ENCODE data around the gene PPA1.
A peak's percentile ranks its signal among the peaks of the same experiment; 100 is the strongest.
"Not testable (repeated sequence)": the region's sequence is repeated elsewhere in the genome, so short reads cannot be mapped to it uniquely, and the experiment has no call there.

PPA1 gene

DNA sequence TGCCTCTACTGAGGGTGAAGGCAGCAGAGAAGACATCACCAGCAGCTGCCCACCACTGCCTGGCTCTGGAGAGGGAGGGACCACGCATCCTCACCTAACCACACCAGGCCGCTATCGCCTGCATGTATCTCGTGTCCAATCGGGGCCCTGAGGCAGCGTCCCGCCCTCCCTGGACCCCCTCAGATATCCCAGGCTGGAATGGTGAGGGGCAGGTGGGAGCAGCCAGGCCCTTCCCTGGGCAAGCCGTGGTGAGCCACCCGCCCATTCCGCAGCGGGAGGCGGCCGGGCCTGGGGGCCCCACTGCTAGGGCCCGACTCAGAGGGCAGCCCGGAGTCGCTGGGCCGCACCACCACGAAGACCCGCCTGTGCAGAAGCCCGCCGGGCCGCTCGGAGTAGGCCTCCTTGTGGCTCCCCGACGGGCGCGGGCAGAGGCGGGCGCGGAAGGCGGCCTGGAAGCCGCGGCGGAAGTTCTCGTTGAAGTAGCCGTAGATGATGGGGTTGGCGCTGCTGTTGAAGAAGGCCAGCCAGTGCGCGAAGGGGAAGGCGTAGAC lies 21.6 kb upstream of the PPA1 start:
- DNase-seq (ENCODE audit: low read depth) = no peak

- no peak for DNase-seq (ENCODE audit: low read depth)
Observed at GRCh38 chr10:70253878-70254765, 20.9 kb upstream of the PPA1 start.

DNA sequence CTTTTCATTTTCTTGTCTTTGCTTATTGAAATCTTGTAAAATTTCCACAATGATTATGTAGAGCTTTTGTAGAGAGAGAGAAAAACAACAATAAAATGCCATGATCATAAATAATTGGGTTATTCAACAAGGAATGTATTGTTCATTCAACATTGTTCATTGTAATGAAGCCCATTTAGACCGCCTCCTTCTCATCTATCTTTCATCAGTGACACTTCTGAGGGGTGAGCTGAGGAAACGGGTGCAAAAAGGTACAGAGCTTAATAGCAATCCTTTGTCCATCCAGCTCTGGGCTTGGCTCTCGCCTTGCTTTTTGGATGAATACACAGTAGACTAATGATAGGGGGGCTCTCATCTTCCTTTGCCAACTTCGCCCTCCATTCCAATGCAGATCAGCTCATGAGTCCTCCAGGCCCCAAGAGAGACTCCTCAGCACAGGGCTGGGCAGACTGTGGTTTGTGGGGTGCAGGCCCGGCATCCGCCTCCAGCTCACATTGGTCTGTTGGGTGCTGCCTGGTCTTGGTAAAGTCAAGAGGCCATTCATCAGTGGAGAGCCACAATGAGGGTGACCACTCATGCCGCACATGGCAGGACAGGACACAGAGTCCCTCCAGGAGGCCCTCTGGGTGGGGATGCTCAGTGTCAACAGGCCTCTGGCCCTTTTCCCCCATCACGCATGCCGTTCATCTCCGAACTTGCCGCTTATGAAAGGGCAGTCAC lies 17.9 kb upstream of the PPA1 start:
- DNase-seq (ENCODE audit: low read depth) = no peak

- DNase-seq (ENCODE audit: low read depth) = no peak
Observed at GRCh38 chr10:70247360-70247759, 14.1 kb upstream of the PPA1 start.

DNA sequence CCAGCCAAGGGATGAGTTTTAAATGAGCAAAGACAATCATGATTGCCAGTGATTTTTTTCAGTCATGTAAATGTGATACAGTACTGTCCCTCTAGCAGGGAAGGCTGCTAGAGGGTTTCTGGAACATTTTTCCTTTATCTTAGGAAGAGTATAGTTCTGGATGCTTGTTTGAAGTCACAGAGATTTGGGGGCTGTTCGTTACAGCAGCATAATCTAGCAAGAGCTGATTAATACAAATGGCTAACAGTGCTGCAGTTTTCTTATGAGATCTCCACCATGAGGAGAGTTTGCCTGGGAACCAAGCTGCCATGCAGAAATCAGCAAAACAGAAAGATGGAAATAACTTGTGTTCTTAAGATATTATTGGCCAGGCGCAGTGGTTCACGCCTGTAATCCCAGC lies 7.9 kb upstream of the PPA1 start:
- no peak for DNase-seq (ENCODE audit: low read depth)

- DNase-seq (ENCODE audit: low read depth) = not testable (repeated sequence)
Observed at GRCh38 chr10:70239986-70240385, 6.8 kb upstream of the PPA1 start.

DNA sequence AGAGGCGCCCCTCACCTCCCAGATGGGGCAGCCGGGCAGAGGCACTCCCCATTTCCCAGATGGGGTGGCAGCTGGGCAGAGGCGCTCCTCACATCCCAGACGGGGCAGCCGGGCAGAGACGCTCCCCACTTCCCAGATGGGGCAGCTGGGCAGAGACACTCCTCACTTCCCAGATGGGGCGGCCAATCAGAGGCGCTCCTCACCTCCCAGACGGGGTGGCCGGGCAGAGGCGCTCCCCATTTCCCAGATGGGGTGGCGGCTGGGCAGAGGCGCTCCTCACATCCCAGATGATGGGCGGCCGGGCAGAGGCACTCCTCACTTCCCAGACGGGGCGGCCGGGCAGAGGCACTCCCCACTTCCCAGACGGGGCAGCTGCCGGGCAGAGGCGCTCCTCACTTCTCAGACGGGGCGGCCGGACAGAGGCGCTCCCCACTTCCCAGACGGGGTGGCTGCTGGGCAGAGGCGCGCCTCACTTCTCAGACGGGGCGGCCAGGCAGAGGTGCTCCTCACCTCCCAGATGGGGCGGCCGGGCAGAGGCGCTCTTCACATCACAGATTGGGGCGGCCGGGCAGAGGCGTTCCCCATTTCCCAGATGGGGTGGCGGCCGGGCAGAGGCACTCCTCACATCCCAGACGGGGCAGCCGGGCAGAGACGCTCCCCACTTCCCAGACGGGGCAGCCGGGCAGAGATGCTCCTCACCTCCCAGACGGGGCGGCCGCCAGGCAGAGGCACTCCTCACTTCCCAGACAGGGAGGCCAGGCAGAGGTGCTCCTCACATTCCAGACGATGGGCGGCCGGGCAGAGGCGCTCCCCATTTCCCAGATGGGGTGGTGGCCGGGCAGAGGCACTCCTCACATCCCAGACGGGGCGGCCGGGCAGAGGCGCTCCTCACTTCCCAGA lies 6.1 kb upstream of the PPA1 start:
- not testable (repeated sequence) for DNase-seq (ENCODE audit: low read depth)

- DNase-seq (ENCODE audit: low read depth) = not testable (repeated sequence)
Observed at GRCh38 chr10:70237958-70238536, 4.8 kb upstream of the PPA1 start.

DNA sequence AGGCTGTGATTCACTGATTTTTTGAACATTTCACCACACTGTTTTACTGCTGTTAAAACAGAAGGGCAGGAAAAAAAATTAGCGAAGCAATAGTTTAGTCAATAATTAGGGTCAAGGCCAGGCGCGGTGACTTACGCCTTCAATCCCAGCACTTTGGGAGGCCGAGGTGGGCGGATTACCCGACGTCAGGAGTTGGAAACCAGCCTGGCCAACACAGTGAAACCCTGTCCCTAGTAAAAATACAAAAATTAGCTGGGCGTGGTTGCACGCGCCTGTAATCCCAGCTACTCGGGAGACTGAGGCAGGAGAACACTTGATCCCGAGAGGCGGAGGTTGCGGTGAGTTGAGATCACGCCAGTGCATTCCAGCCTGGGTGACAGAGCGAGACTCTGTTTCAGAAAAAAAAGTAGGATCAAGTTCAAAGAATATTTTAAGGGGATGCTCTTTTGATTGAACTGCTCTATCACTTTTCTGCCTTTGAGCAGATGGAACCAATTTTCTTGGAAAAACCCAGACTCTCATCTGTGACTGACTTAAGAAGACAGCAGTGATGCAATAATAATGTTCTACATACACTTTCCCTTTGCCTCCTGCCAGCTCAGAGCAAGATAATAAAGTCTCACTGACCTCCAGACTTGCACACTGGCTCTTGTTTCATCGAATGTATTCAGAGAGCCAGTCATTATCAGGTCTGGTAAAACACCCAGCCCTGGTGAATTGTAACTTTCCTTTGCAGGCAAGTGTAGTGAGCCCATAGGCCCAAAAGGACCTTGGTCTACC lies 1.6 kb upstream of the PPA1 start:
- DNase-seq (ENCODE audit: low read depth) = no peak

GRCh38 chr10:70233939-70234300 lies 691 bp upstream of the PPA1 start:
- DNase-seq (ENCODE audit: low read depth) = no peak

DNA sequence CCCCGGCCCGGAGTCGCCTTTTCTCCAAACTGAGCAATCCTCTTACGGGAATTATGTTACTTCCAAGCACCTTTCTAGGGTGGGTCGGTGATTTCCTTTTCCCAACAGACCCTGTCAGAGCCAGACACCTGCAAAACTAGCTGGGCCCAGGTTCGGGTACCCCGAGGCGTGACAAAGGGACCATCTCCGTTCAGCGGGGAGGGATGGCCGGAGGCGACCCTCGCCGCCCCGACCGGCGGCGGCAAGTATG lies 445 bp downstream of the PPA1 start:
- no peak for DNase-seq (ENCODE audit: low read depth)

- peak; percentile 6 for DNase-seq (ENCODE audit: low read depth)
Observed at GRCh38 chr10:70232155-70232858, 922 bp downstream of the PPA1 start.

GRCh38 chr10:70228491-70228890 lies 4.7 kb downstream of the PPA1 start:
- no peak for DNase-seq (ENCODE audit: low read depth)

- DNase-seq (ENCODE audit: low read depth) = no peak
Observed at GRCh38 chr10:70227548-70228320, 5.5 kb downstream of the PPA1 start.

- DNase-seq (ENCODE audit: low read depth) = no peak
Observed at GRCh38 chr10:70223728-70224127, 9.5 kb downstream of the PPA1 start.

- DNase-seq (ENCODE audit: low read depth) = not testable (repeated sequence)
Observed at GRCh38 chr10:70222811-70223447, 10.3 kb downstream of the PPA1 start.

DNA sequence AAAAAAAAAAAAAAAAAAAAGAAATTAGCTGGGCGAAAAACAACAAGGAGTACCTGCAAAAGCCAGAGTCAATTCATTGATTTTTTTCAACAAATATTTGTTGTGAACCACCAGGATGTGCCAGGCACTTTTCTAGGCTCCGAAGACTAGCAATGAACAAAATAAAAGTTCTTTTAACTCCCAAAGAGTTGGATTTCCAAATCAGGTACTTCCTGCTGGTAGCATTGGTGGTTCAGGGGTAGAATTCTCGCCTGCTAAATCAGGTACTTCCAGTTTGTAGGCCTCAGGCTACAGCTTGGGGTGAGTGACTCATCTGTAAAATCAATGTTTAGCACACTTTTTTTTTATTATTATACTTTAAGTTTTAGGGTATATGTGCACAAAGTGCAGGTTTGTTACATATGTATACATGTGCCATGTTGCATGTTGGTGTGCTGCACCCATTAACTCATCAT lies 10.9 kb downstream of the PPA1 start:
- no peak for DNase-seq (ENCODE audit: low read depth)

- DNase-seq (ENCODE audit: low read depth) = no peak
Observed at GRCh38 chr10:70221030-70221429, 12.2 kb downstream of the PPA1 start.

GRCh38 chr10:70212879-70213278 lies 20.4 kb downstream of the PPA1 start:
- no peak for DNase-seq (ENCODE audit: low read depth)

Measured in activated T-helper 1 cell treated with Interleukin-2 at 50 U/mL for 16 hours (primary cell).